HG03039 (cell line): ENCODE data around the gene MS4A4E.
"Not testable (repeated sequence)": the region's sequence is repeated elsewhere in the genome, so short reads cannot be mapped to it uniquely, and the experiment has no call there.

ENCODE experiments used
- ATAC-seq: cut with Tn5 transposase; IDR thresholded peaks from one replicate; pipeline ENCODE4 v1.9.1; 2021; ENCODE audit warnings: mild to moderate bottlenecking, moderate library complexity; ENCODE audit not compliant: unreplicated experiment

MS4A4E gene

DNA sequence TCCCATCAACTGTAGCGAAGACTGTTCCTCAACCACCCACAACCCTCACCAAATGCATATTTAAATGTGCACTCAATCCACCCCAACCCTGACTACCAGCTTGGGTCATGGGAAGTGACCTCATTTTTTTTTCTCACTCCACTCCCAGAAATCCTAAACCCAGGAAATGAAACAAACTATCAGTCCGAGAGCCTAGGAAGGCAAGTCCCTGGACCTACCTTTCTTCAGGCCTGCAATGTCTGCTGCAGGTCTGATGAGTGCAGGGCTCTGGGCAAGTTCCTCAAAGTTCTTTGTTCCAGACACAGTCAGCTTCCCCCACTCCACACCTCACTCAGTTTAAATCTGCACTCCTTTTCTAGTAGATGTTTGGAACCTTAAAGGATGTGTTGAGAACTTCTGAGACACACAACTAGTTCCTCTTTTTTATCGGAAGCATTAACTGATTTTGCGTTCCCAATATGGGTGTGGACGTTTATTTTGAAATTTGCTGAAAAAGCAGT, at the start of gene MS4A4E:
Gene MS4A4E (minus strand): TSS at position 398 of the 500 bp plus-strand sequence. CDS start 13,082 bp downstream, outside the sequence.
- no peak for ATAC-seq

DNA sequence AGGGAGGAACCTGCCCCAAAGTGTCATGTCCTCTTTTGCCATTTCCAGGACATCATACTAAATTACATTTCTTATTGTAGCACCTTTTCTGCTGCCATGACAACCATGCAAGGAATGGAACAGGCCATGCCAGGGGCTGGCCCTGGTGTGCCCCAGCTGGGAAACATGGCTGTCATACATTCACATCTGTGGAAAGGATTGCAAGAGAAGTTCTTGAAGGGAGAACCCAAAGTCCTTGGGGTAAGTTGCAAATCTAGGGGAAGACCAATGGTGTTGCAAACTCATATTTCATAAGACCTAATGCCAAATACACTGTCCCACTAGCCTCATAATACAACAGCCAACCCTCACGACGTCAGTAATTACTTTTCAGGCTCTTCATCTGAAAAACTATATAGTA, 49.2 kb upstream of the MS4A4E start:
- ATAC-seq = no peak

DNA sequence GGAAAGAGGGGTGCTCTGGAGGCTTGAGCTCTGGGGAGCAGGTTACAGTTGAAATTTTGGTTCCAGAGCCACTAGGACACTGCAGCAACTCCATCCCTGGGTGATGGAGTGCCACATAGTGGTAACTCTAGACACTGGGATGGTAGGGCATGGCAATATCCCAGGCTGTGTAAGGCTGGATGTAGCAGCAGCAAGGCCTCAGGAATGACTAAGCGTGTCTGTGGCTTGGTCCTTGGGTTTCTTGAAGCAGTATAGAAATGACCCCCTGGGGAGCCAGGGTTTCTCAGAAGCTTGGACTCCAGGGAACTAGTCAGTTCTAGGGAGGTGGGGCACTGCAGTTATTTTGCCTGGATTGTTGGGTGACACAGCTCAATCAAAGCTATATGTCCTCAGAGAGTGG, 45.6 kb upstream of the MS4A4E start:
- ATAC-seq = no peak

DNA sequence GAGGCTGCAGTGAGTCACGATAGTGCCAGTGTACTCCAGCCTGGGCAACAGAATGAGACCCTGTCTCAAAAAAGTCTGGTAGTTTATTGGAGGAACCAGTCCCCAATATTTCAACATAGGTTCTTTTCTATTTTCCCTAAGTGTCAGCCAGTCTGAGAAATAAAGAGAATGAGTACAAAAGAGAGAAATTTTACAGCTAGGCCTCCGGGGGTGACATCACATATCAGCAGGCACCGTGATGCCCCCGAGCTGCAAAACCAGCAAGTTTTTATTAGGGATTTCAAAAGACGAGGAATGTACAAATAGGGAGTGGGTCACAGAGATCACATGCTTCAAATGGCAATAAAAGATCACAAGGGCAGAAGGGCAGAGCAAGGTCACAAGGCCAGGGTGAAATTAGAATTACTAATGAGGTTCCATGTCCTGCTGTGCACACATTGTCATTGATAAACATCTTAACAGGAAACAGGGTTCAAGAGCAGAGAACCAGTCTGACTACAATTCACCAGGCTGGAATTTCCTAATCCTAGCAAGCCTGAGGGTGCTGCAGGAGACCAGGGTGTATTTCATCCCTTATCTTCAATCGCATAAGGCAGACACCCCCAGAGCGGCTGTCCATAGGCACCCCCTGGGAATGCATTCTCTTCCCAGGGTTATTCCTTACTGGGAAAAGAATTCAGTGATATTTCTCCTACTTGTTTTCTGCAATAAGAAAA, 42.6 kb upstream of the MS4A4E start:
- not testable (repeated sequence) for ATAC-seq

DNA sequence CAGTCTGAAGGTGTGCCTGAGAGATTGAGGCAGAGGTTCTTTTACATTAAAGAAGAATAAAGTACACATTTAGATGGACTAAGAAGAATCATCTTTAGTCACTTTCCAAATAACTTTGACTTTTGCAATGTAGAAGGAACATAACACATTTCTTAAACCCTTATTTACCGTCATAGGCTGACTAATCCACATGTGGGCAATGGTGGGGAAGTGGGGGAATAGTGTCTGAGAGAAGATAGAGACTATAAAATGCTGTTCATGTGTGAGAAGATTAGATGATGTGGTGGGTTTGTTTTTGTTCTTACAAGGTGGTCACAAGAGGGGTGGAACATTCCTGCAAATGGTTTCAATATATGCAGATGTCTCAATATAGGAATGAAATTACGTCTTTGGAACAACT, 39.3 kb upstream of the MS4A4E start:
- ATAC-seq = no peak

DNA sequence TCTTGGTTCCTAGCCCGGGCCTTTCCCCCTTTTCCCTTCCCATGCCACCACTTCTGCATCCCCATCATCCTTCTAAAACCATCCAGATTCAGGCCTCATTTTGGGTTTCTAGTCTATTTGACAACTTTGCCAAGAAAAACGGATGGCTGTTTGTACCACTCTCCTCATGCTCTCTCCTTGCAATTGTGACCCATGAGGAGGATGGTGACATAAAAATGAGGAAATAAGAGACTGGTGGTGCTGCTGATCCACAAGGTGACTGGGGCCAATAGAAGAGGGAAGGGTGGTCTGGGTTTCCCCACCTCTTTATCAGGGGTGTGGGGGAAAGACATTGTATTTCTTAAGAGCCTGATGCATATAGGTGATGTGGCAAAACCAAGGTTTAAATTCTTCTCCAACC, 38.5 kb upstream of the MS4A4E start:
- ATAC-seq = no peak

DNA sequence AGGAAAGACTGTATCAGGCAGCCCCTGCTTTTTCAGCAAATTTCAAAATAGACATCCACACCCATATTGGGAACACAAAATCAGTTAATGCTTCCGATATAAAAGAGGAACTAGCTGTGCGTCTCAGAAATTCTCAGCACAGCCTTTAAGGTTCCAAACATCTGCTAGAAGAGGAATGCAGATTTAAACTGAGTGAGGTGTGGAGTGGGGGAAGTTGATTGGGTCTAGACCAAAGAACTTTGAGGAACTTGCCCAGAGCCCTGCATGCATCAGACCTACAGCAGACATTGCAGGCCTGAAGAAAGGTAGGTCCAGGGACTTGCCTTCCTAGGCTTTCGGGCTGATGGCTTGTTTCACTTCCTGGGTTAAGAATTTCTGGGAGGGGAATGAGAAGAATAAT, 37.5 kb upstream of the MS4A4E start, which contains the start of gene MS4A4A:
Gene MS4A4A (plus strand): TSS at position 255 of the 400 bp plus-strand sequence. CDS start 10 bp downstream, at position 265.
- no peak for ATAC-seq

DNA sequence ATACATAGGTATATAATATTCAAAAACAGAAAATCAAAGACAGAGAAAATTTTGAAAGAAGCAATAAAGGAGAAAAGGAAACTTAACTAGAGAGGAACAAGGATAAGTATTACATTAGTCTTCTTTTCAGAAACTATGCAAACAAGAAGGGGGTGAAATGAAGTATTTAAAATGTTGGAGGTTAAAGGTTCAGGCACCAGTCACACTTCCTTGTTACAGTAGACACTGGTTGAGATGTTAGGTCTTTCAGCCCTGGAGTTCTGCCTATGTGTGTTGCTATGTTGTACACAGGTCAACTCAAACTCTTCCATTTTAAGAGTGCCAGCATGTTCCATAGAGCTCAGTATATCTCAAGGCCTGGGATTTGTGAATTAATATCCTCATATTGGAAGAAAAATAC, 31.5 kb upstream of the MS4A4E start:
- no peak for ATAC-seq

DNA sequence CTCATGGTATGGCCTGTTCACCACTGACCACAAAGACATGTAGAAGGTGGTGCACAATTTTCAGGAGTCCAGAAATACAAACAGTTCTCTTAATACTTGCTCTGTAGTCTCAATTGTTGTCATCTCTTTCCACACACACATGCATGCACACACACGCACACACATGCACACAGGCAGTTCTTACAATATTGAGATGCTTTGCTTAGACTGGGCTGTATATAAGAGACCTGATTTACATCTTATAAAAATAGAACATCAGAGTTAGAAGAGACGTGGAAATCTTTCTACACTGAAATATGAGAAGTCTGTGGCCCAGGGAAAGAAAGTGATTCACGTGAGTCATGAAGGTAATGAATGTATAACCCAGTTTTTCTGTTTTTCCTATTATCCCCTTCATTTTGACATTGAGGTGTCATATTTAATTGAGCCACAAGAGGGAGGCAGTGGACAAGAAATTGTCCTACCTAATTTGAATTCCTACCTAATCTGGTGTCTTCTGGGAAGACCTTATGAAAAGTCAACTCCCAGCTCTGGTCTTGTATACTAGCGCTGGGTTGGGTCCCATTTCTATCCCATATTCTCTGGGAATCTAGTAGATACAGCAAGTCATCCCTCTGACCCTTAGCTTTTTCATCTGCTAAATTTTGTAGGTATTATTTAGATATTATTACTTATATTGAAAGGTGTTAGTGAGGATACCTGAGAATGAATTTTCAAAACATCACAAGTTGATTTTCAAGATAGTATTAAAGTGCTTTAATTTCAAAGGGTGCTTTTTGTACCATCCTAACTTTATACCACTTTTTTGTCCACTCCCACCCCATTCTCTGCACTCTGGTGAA, 22.7 kb upstream of the MS4A4E start:
- ATAC-seq = no peak

DNA sequence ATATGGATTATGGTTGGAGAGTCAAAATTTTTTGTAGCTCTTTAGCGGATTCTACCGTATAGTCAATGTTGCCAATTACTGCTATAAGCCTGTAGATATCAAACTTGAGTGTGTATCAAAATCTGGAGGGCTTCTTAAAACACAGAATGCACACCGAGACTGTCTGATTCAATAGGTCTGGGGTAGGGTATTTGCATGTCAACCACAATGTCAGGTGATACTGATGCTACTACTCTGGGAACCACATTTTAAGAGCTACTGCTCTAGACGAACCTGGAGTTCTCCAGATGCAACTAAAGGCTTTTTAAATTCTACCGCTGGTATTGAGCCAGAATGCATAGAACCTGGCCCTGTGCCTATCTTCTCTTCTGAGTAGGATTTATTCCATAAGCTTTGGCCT, 21.7 kb upstream of the MS4A4E start:
- ATAC-seq = no peak

DNA sequence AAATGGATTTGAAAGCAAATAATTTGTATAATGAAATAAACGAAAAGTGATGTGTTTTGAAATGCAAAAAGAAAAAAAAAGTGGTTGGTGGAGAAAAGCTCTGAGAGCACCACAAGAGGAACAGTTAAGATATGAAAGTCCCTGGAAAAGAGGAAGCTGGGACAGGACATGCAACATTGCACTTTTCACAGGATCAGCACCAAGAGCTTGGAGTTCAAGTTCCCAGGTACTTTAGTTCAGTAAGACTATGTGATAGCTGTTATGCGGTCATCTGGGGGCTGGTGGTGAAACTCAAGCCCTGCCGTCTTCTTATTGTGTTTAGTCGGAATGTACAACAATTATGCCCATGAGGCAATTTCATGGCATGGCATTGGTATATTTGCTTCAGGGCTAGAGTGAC, 20.5 kb upstream of the MS4A4E start:
- no peak for ATAC-seq

DNA sequence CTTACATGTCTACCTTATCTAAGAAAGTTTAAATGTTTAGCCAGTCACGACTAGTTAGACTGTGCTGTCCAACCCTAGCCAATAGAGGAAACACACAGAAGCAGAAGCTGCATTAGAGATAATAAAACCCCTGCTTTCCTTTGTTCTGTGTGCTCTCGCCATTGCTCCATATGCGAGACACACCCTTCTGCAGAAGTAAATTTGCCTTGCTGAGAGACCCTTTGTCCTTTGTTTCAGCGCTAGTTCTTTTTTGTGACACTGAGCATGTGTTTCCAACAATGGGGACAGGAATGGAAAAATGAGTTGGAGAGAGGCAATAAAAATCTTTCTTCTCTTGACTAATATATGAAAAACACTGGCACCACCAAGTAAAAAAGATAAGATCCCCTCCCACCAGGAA, 18.1 kb upstream of the MS4A4E start:
- no peak for ATAC-seq

DNA sequence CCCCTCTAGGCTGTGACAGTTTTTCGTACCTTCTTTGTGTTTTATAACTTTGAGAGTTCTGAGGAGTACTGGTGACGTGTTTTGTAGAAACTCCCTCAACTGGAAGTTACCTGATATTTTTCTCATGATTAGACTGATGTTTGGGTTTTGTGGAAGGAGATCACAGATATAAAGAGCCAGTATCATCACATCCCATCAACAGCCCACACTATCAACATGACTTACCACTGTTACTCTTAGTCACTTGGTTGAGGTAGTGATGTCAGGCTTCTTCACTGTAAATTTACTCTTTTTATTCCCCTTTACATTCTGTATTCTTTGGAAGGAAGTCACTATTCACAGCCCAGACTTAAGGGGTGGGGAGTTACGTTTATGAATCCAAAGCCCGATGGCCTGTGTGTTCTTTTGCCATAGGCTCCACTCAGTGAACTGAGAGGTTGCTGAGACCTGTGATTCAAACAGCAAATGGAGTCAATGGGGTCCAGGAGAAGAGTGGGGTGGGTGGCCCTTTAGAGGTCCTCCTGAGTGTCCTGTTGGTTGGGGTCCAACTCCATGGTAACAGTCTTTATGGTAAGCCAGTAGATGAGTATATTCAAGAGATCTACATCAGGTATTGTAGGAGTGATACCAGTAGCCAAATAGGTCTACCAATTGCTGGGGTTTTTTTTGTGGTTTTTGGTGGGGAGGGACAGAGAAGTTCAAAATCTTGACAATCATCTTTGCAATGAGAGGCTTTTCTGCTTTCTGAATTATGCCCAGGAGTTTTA, 15.2 kb upstream of the MS4A4E start:
- ATAC-seq = no peak

DNA sequence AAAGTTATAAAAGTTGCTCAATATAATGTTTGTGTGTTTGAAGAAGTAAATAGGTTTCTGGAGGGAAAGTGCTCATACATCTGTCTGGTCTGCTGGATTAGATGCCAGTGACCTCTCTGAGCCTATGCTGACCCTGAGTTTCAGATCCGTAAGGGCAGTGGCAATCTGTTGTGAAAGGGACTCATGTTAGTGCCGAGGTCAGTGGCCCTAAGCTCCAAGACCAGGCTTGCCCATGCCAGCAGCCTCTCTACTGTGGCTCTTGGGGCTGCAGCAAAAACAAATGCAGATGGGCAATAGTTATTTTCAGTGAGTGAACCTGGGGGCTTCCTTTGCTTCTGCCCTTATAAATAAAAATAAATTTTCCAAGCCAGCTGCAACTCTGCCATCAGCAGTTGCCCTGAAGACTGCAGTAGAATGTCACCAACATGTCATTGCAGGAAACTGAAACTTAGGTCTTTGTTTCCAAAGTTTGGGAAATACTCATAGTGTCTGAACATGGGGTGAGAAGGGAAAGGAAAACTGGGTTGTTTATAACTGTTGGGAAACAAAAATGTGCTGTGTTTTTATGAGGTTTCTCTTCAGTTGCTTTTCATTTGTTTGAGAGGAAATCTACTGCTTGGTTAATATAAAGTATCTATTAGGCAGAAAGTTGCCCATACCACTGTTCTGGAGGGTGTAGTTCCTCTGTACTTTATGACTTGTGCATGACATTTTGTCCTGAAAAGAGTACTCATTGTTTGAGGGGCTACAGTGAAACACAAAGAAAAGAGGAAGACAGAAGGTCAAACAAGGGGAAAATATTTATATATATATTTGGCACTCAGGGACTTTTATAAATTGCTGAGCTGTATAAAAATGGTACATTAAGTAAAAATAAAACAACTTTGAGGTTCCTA, 9.5 kb upstream of the MS4A4E start:
- ATAC-seq = no peak

DNA sequence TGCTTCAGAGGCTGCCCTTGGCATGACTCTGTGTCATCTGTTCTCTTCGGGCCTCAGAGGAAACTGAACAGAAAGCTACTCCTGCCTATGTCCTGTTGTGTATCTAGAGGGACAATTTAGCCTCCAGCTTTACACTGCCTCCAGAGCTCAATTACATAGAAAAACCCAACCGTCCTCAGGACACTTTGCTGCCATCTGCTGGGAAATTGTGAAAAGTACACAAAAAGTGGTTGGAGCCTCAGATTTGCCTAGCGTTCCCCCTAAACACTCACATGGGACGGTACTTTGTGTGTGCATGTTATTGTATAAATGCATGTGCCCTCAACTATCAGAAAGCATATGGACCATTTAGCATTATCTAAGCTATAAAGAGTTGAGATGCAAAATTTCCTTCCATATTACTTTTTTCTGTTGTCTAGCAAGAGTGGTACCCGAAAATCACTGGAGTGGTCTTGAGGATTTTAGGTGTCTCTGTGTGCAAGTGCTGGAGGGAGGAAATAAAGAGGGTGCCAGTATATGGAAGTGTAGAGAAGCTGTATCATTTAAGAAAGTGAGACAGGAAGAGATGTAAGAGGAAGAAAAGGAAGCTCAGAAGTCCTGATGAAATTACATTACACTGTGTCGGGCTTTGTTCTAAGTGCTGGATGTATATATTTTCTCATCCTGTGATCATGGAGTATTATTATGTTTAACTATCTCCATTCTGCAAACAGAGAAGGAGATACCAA, 8.7 kb upstream of the MS4A4E start:
- ATAC-seq = no peak

DNA sequence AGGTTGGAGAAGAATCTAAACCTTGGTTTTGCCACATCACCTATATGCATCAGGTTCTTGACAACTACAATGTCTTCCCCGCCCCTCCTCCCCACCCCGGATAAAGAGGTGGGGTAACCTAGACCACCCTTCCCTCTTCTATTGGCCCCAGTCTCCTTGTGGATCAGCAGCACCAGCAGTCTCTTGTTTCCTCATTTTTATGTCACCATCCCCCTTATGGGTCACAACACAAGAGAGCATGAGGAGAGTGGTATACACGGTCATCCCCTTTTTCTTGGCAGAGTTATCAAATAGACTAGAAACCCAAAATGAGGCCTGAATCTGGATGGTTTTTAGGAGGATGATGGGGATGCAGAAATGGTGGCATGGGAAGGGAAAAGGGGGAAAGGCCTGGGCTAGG, 1.2 kb downstream of the MS4A4E start:
- no peak for ATAC-seq

DNA sequence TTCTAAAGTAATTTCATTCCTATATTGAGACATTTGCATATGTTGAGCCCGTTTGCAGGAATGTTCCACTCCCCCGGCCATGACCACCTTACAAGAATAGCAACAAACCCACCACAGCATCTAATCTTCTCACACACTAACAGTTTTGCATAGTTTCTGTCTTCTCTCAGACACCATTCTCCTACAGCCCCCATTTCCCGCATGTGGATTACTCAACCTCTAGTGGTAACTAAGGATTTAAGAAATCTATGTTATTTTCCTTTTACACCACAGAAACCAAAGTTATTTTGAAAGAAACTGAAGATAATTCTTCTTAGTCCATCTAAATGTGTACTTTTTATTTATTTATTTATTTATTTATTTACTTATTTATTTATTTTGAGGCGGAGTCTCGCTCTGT, 2.3 kb downstream of the MS4A4E start:
- no peak for ATAC-seq

DNA sequence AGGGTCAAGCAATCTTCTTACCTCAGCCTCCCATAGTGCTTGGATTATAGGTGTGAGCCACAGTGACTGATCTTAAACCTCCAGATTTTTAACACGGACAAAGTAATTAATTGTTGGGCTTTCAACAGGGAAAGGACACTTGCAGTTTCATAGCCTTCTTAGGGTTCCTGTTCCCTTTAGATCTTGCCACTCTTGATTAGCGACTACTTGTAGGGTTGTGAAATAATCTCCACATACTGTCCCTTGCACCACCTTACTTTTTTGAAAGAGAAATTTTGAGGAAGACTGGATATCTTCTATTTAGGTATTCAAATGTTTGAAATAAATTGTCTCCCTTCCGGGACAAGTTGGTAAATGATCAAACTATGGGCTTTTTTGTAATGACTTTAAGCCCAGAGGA, 7.6 kb downstream of the MS4A4E start:
- no peak for ATAC-seq

DNA sequence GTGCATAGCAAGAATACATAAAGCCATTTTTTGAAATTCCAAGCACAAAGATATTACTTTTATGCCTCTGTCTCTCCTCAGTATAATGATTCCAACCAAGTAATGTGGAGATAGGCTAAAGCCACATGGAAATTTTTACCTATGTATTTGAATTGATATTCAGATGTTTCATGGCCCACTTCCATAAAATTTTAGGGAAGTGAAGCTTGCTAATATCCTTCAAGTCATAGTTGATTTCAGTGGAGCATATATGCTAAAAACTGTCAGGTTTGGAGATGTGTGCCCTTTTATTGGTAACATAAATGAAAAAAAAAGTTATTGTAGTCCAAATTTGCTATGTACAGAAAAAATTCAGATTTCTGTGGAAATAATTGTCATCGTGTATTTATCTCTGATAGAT, 12.3 kb downstream of the MS4A4E start:
- no peak for ATAC-seq

DNA sequence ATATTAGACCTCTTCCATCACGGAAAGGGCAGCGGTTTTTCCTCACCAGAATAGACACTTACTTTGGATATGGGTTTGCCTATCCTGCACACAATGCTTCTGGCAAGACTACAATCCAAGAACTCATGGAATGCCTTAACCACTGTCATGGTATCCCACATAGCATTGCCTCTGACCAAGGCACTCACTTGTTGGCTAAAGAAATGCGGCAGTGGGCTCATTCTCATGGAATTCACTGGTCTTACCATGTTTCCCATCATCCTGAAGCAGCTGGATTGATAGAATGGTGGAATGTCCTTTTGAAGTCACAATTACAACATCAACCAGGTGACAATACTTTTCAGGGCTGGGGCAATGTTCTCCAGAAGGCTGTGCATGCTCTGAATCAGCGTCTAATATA, 20.8 kb downstream of the MS4A4E start:
- ATAC-seq = no peak
